Central memory CD8-positive, alpha-beta T cell (primary cell): ENCODE results near the gene NPIPB9.
"Not testable (repeated sequence)": the region's sequence is repeated elsewhere in the genome, so short reads cannot be mapped to it uniquely, and the experiment has no call there.

ENCODE experiments used
- ATAC-seq: fragments of 150-1000 bp; cut with Tn5 transposase; replicated peaks from 2 replicates; pipeline ENCODE4 v1.10.0; 2022; ENCODE audit warnings: mild to moderate bottlenecking, moderate FRiP score, moderate number of reproducible peaks; ENCODE audit not compliant: poor library complexity, severe bottlenecking; ENCODE audit errors: extremely low read depth
- DNase-seq, 2 donors: peaks; one replicate each; pipeline ENCODE4 v3.0.0; 2021; ENCODE audit warnings: low spot score in 2 of 2
- H3K27ac Mint-ChIP-seq: one replicate; pipeline ENCODE4 v1.8.0; 2022; ENCODE audit warnings: low read depth, mild to moderate bottlenecking, moderate library complexity, mixed read lengths
- H3K27me3 Mint-ChIP-seq: one replicate; pipeline ENCODE4 v1.8.0; 2022; ENCODE audit warnings: mixed read lengths
- H3K36me3 Mint-ChIP-seq: one replicate; pipeline ENCODE4 v1.8.0; 2022; ENCODE audit warnings: mild to moderate bottlenecking, moderate library complexity, mixed read lengths; ENCODE audit not compliant: insufficient read depth
- H3K4me1 Mint-ChIP-seq: one replicate; pipeline ENCODE4 v1.8.0; 2022; ENCODE audit warnings: mixed read lengths
- H3K4me3 Mint-ChIP-seq: one replicate; pipeline ENCODE4 v1.8.0; 2022; ENCODE audit warnings: mild to moderate bottlenecking, moderate library complexity, mixed read lengths
- H3K9me3 Mint-ChIP-seq: one replicate; pipeline ENCODE4 v1.8.0; 2022; ENCODE audit warnings: mixed read lengths

The NPIPB9 gene

GRCh38 chr16:28751487-28751886 lies at the start of gene NPIPB9:
Gene NPIPB9, plus strand, starts transcription at chr16:28751787.
- not testable (repeated sequence) for ATAC-seq, H3K9me3 Mint-ChIP-seq, H3K36me3 Mint-ChIP-seq, DNase-seq, H3K4me1 Mint-ChIP-seq, H3K27ac Mint-ChIP-seq, H3K4me3 Mint-ChIP-seq, H3K27me3 Mint-ChIP-seq

- H3K27me3 Mint-ChIP-seq, H3K27ac Mint-ChIP-seq, H3K9me3 Mint-ChIP-seq, DNase-seq, ATAC-seq, H3K36me3 Mint-ChIP-seq, H3K4me3 Mint-ChIP-seq, H3K4me1 Mint-ChIP-seq: not testable (repeated sequence)
Measured at GRCh38 chr16:28704246-28704645, 47.3 kb upstream of the NPIPB9 start.

GRCh38 chr16:28711220-28712083 lies 40.1 kb upstream of the NPIPB9 start, which contains the start of gene EIF3C:
Gene EIF3C, plus strand, starts transcription at chr16:28711464. Its CDS starts 223 bp downstream, at chr16:28711687.
- H3K36me3 Mint-ChIP-seq, H3K9me3 Mint-ChIP-seq, H3K4me3 Mint-ChIP-seq, H3K27me3 Mint-ChIP-seq, H3K27ac Mint-ChIP-seq, DNase-seq, H3K4me1 Mint-ChIP-seq: not testable (repeated sequence)
- ATAC-seq: peak; percentile 100

- H3K36me3 Mint-ChIP-seq, ATAC-seq: not testable (repeated sequence)
Measured at GRCh38 chr16:28722852-28723650, 28.5 kb upstream of the NPIPB9 start.

GRCh38 chr16:28731253-28731652 lies 20.3 kb upstream of the NPIPB9 start:
- not testable (repeated sequence) for ATAC-seq, H3K27ac Mint-ChIP-seq, H3K9me3 Mint-ChIP-seq, H3K27me3 Mint-ChIP-seq, H3K4me3 Mint-ChIP-seq, H3K4me1 Mint-ChIP-seq, DNase-seq, H3K36me3 Mint-ChIP-seq

More at GRCh38 chr16:28722852-28723650, 28.5 kb upstream of the NPIPB9 start:
- H3K9me3 Mint-ChIP-seq, H3K4me3 Mint-ChIP-seq, H3K27me3 Mint-ChIP-seq, H3K4me1 Mint-ChIP-seq, DNase-seq, H3K27ac Mint-ChIP-seq: not testable (repeated sequence)

GRCh38 chr16:28732455-28733124 lies 19.0 kb upstream of the NPIPB9 start:
- ATAC-seq, H3K27ac Mint-ChIP-seq, H3K27me3 Mint-ChIP-seq, H3K36me3 Mint-ChIP-seq, H3K4me3 Mint-ChIP-seq, DNase-seq, H3K9me3 Mint-ChIP-seq, H3K4me1 Mint-ChIP-seq: not testable (repeated sequence)

- H3K4me3 Mint-ChIP-seq, H3K27ac Mint-ChIP-seq, H3K36me3 Mint-ChIP-seq, H3K27me3 Mint-ChIP-seq, H3K4me1 Mint-ChIP-seq, H3K9me3 Mint-ChIP-seq, DNase-seq: not testable (repeated sequence)
- peak; percentile 65 for ATAC-seq
Measured at GRCh38 chr16:28739787-28740186, 11.8 kb upstream of the NPIPB9 start.

GRCh38 chr16:28740631-28741030 lies 11.0 kb upstream of the NPIPB9 start:
- H3K27ac Mint-ChIP-seq, H3K4me3 Mint-ChIP-seq, ATAC-seq, H3K9me3 Mint-ChIP-seq, H3K4me1 Mint-ChIP-seq, H3K36me3 Mint-ChIP-seq, DNase-seq, H3K27me3 Mint-ChIP-seq: not testable (repeated sequence)

- not testable (repeated sequence) for H3K36me3 Mint-ChIP-seq, DNase-seq, H3K9me3 Mint-ChIP-seq, H3K4me3 Mint-ChIP-seq, ATAC-seq, H3K27me3 Mint-ChIP-seq, H3K27ac Mint-ChIP-seq, H3K4me1 Mint-ChIP-seq
Measured at GRCh38 chr16:28741295-28741694, 10.3 kb upstream of the NPIPB9 start.

GRCh38 chr16:28746618-28747350 lies 4.8 kb upstream of the NPIPB9 start:
- not testable (repeated sequence) for H3K9me3 Mint-ChIP-seq, H3K36me3 Mint-ChIP-seq, H3K27me3 Mint-ChIP-seq, H3K4me3 Mint-ChIP-seq, H3K27ac Mint-ChIP-seq, ATAC-seq, DNase-seq, H3K4me1 Mint-ChIP-seq

- not testable (repeated sequence) for H3K4me1 Mint-ChIP-seq, H3K27me3 Mint-ChIP-seq, H3K9me3 Mint-ChIP-seq, H3K36me3 Mint-ChIP-seq
- DNase-seq (peak; percentile 33 to 39), ATAC-seq (peak; percentile 98)
- H3K27ac Mint-ChIP-seq: peak overlapping the region; percentile 76
- peak overlapping the region; percentile 44 for H3K4me3 Mint-ChIP-seq
Measured at GRCh38 chr16:28749997-28750465, 1.6 kb upstream of the NPIPB9 start.
